ENCODE data around the gene RCOR1. TPM values are rescaled to one million over a fixed set of nuclear protein-coding genes. Genes with fewer than 3 reads are reported as not detected.

The RCOR1 gene
- total RNA-seq, 1 experiment from 2014 or later: 33.6 TPM

- H3K9me3 Mint-ChIP-seq (ENCODE audit: unreplicated experiment): no peaks in the 10 kb centered on the region
- H3K36me3 Mint-ChIP-seq (ENCODE audit: insufficient read depth, unreplicated experiment): peaks cover 43% of the 10 kb centered on the region
- DNase-seq: no peak
- Histone ChIP-seq H3K4me1 (no peaks in the 10 kb centered on the region), H3K36me3 (ENCODE audit: control insufficient read depth, insufficient read depth, low read length) (no peaks in the 10 kb centered on the region), H3K4me3 (ENCODE audit: low read depth, low read length) (no peak overlapping the region), H3K27me3 (replicated peaks; ENCODE audit: control insufficient read depth, insufficient read depth, low read length) (no peaks in the 10 kb centered on the region), H3K9me3 (0 out of 2 replicates have a peak, but pooled peaks cover 8% of the 10 kb centered on the region)
- no peak for TF ChIP-seq CTCF (IDR thresholded peaks at IDR 0.05; ENCODE audit: insufficient read depth in 1 of 2, low read depth in 1 of 2, low read length in 1 of 2, severe bottlenecking in 1 of 2, unreplicated experiment in 1 of 2)
- H3K4me1 Mint-ChIP-seq (ENCODE audit: low read depth, unreplicated experiment): no peaks in the 10 kb centered on the region
- H3K4me3 Mint-ChIP-seq (ENCODE audit: unreplicated experiment): no peak overlapping the region
- ChIA-PET CTCF (no interaction called here), POLR2A (no interaction called here)
- intact Hi-C loops (cut with micrococcal nuclease; ENCODE audit: unreplicated experiment): no loop called here
- H3K27me3 Mint-ChIP-seq (ENCODE audit: insufficient read depth, unreplicated experiment): no peaks in the 10 kb centered on the region
- no peak overlapping the region for H3K27ac Mint-ChIP-seq (ENCODE audit: unreplicated experiment)
- BruUV-seq (replicated peaks): no TSS peak
Measured at GRCh38 chr14:102739190-102739469, 146.7 kb downstream of the RCOR1 start.

GRCh38 chr14:102746634-102747438 lies 154.4 kb downstream of the RCOR1 start:
- no peak for DNase-seq
- H3K4me3 Mint-ChIP-seq (ENCODE audit: unreplicated experiment): no peak overlapping the region
- no TSS peak for BruUV-seq (replicated peaks)
- no peak for TF ChIP-seq CTCF (IDR thresholded peaks at IDR 0.05; ENCODE audit: insufficient read depth in 1 of 2, low read depth in 1 of 2, low read length in 1 of 2, severe bottlenecking in 1 of 2, unreplicated experiment in 1 of 2)
- H3K9me3 Mint-ChIP-seq (ENCODE audit: unreplicated experiment): no peaks in the 10 kb centered on the region
- POLR2A ChIA-PET: no interaction called here
- intact Hi-C loops (cut with micrococcal nuclease; ENCODE audit: unreplicated experiment): no loop called here
- no peak overlapping the region for H3K27ac Mint-ChIP-seq (ENCODE audit: unreplicated experiment)
- Histone ChIP-seq H3K9me3 (0 out of 2 replicates have a peak, but pooled peaks cover 2% of the 10 kb centered on the region), H3K36me3 (ENCODE audit: control insufficient read depth, insufficient read depth, low read length) (no peaks in the 10 kb centered on the region), H3K4me3 (ENCODE audit: low read depth, low read length) (no peak overlapping the region), H3K27me3 (replicated peaks; ENCODE audit: control insufficient read depth, insufficient read depth, low read length) (no peaks in the 10 kb centered on the region), H3K4me1 (no peaks in the 10 kb centered on the region)
- peaks cover 27% of the 10 kb centered on the region for H3K36me3 Mint-ChIP-seq (ENCODE audit: insufficient read depth, unreplicated experiment)
- CTCF ChIA-PET: no interaction called here
- no peaks in the 10 kb centered on the region for H3K4me1 Mint-ChIP-seq (ENCODE audit: low read depth, unreplicated experiment)
- no peaks in the 10 kb centered on the region for H3K27me3 Mint-ChIP-seq (ENCODE audit: insufficient read depth, unreplicated experiment)

GRCh38 chr14:102748806-102749205 lies 156.4 kb downstream of the RCOR1 start:
- Mint-ChIP-seq H3K4me1 (ENCODE audit: low read depth, unreplicated experiment) (no peaks in the 10 kb centered on the region), H3K36me3 (ENCODE audit: insufficient read depth, unreplicated experiment) (peaks cover 15% of the 10 kb centered on the region), H3K9me3 (ENCODE audit: unreplicated experiment) (no peaks in the 10 kb centered on the region), H3K27ac (ENCODE audit: unreplicated experiment) (no peak overlapping the region), H3K27me3 (ENCODE audit: insufficient read depth, unreplicated experiment) (no peaks in the 10 kb centered on the region), H3K4me3 (ENCODE audit: unreplicated experiment) (no peak overlapping the region)
- CTCF ChIA-PET: no interaction called here
- intact Hi-C loops (cut with micrococcal nuclease; ENCODE audit: unreplicated experiment): no loop called here
- BruUV-seq (replicated peaks): no TSS peak
- Histone ChIP-seq H3K9me3 (no peaks in the 10 kb centered on the region), H3K4me1 (no peaks in the 10 kb centered on the region), H3K27me3 (replicated peaks; ENCODE audit: control insufficient read depth, insufficient read depth, low read length) (no peaks in the 10 kb centered on the region), H3K4me3 (ENCODE audit: low read depth, low read length) (no peak overlapping the region), H3K36me3 (ENCODE audit: control insufficient read depth, insufficient read depth, low read length) (no peaks in the 10 kb centered on the region)
- POLR2A ChIA-PET: no interaction called here
- no peak for TF ChIP-seq CTCF (IDR thresholded peaks at IDR 0.05; ENCODE audit: insufficient read depth in 1 of 2, low read depth in 1 of 2, low read length in 1 of 2, severe bottlenecking in 1 of 2, unreplicated experiment in 1 of 2)
- DNase-seq: no peak
